PFSK-1 (cell line): ENCODE data around the gene GNG8.

ENCODE experiments used
- POLR2AphosphoS5 ChIP-seq: IDR thresholded peaks from 2 replicates; pipeline ENCODE4 v1.6.1; 2012; ENCODE audit warnings: low read depth, mild to moderate bottlenecking, control low read depth, low read length, moderate library complexity
- SIN3A ChIP-seq: IDR thresholded peaks from 2 replicates; pipeline ENCODE4 v1.6.1; 2012; ENCODE audit warnings: mild to moderate bottlenecking, low read length, moderate library complexity, borderline replicate concordance; ENCODE audit not compliant: insufficient read depth

DNA sequence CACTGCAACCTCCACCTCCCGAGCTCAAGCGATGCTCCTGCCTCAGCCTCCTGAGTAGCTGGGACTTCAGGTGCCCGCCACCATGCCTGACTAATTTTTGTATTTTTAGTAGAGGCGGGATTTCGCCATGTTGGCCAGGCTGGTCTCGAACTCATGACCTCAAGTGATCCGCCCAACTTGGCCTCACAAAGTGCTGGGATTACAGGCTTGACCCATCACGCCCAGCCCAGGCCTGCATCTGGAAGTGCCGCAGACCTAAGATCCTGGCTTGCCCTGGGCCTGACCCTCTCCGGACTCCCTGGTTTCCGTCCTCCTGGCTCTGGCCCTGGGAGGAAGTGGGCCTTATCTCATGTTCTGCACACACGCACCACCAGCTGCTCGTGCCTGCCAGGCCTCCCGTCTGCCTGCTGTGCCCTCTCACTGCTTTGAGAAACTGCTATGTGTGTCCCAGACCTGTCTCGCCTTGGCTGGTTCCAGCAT lies 6.4 kb downstream of the GNG8 start:
- no peak for TF ChIP-seq SIN3A
- TF ChIP-seq POLR2AphosphoS5, result no peak
